ENCODE data around the gene MROH7. TPM values are rescaled to one million over a fixed set of nuclear protein-coding genes. Genes with fewer than 3 reads are reported as not detected.

MROH7 gene
- total RNA-seq, 1 experiment from 2014 or later = 0.13 TPM

- CTCF ChIA-PET = interaction anchor here (1.1 to 2.7 kb wide), 3 partner anchors 76 to 86 kb away, joined by 5 to 10 read pairs (median 8); partner anchors contain the start of gene TTC22
- ATAC-seq = peak; percentile 96
- TF ChIP-seq, protein P1, sequence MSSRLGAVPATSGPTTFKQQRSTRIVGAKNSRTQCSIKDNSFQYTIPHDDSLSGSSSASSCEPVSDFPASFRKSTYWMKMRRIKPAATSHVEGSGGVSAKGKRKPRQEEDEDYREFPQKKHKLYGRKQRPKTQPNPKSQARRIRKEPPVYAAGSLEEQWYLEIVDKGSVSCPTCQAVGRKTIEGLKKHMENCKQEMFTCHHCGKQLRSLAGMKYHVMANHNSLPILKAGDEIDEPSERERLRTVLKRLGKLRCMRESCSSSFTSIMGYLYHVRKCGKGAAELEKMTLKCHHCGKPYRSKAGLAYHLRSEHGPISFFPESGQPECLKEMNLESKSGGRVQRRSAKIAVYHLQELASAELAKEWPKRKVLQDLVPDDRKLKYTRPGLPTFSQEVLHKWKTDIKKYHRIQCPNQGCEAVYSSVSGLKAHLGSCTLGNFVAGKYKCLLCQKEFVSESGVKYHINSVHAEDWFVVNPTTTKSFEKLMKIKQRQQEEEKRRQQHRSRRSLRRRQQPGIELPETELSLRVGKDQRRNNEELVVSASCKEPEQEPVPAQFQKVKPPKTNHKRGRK (CRISPR knock-in tag; IDR thresholded peaks at IDR 0.05; ENCODE audit: borderline replicate concordance) = no peak
- TF ChIP-seq ETV6 (CRISPR knock-in tag; IDR thresholded peaks at IDR 0.05) (peak; percentile 85), SP1 (CRISPR knock-in tag; conservative IDR thresholded peaks at IDR 0.05) (peak; percentile 100), SMAD3 (CRISPR knock-in tag; IDR thresholded peaks at IDR 0.05; ENCODE audit: borderline replicate concordance) (0 out of 2 replicates have a peak, but pooled peaks have one; percentile 41), JAZF1 (CRISPR knock-in tag; IDR thresholded peaks at IDR 0.05) (no peak), FOXK1 (CRISPR knock-in tag; IDR thresholded peaks at IDR 0.05) (peak; percentile 85), GABPB1 (CRISPR knock-in tag; IDR thresholded peaks at IDR 0.05) (peak; percentile 82), ZNF232 (CRISPR knock-in tag; IDR thresholded peaks at IDR 0.05) (0 out of 2 replicates have a peak, but pooled peaks have one; percentile 74), E2F5 (CRISPR knock-in tag; IDR thresholded peaks at IDR 0.05) (peak; percentile 65), HMGA2 (CRISPR knock-in tag; IDR thresholded peaks at IDR 0.05) (no peak), NFYB (CRISPR knock-in tag; conservative IDR thresholded peaks at IDR 0.05; ENCODE audit: low read depth) (peak; percentile 42; the same call in 1 of the 2 replicates), CREB1 (CRISPR knock-in tag; IDR thresholded peaks at IDR 0.05) (no peak), NR3C1 (CRISPR knock-in tag; conservative IDR thresholded peaks at IDR 0.05; ENCODE audit: low read depth) (no peak), KAT7 (CRISPR knock-in tag; IDR thresholded peaks at IDR 0.05; ENCODE audit: borderline replicate concordance) (peak; percentile 86; the same call in 1 of the 2 replicates)
- TF ChIP-seq, protein P2, sequence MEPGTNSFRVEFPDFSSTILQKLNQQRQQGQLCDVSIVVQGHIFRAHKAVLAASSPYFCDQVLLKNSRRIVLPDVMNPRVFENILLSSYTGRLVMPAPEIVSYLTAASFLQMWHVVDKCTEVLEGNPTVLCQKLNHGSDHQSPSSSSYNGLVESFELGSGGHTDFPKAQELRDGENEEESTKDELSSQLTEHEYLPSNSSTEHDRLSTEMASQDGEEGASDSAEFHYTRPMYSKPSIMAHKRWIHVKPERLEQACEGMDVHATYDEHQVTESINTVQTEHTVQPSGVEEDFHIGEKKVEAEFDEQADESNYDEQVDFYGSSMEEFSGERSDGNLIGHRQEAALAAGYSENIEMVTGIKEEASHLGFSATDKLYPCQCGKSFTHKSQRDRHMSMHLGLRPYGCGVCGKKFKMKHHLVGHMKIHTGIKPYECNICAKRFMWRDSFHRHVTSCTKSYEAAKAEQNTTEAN (CRISPR knock-in tag; IDR thresholded peaks at IDR 0.05) = peak; percentile 85
- TF ChIP-seq, protein P3, sequence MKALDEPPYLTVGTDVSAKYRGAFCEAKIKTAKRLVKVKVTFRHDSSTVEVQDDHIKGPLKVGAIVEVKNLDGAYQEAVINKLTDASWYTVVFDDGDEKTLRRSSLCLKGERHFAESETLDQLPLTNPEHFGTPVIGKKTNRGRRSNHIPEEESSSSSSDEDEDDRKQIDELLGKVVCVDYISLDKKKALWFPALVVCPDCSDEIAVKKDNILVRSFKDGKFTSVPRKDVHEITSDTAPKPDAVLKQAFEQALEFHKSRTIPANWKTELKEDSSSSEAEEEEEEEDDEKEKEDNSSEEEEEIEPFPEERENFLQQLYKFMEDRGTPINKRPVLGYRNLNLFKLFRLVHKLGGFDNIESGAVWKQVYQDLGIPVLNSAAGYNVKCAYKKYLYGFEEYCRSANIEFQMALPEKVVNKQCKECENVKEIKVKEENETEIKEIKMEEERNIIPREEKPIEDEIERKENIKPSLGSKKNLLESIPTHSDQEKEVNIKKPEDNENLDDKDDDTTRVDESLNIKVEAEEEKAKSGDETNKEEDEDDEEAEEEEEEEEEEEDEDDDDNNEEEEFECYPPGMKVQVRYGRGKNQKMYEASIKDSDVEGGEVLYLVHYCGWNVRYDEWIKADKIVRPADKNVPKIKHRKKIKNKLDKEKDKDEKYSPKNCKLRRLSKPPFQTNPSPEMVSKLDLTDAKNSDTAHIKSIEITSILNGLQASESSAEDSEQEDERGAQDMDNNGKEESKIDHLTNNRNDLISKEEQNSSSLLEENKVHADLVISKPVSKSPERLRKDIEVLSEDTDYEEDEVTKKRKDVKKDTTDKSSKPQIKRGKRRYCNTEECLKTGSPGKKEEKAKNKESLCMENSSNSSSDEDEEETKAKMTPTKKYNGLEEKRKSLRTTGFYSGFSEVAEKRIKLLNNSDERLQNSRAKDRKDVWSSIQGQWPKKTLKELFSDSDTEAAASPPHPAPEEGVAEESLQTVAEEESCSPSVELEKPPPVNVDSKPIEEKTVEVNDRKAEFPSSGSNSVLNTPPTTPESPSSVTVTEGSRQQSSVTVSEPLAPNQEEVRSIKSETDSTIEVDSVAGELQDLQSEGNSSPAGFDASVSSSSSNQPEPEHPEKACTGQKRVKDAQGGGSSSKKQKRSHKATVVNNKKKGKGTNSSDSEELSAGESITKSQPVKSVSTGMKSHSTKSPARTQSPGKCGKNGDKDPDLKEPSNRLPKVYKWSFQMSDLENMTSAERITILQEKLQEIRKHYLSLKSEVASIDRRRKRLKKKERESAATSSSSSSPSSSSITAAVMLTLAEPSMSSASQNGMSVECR (CRISPR knock-in tag; IDR thresholded peaks at IDR 0.05; ENCODE audit: borderline replicate concordance) = peak; percentile 49; the same call in 1 of the 2 replicates
- TF ChIP-seq, protein P4, sequence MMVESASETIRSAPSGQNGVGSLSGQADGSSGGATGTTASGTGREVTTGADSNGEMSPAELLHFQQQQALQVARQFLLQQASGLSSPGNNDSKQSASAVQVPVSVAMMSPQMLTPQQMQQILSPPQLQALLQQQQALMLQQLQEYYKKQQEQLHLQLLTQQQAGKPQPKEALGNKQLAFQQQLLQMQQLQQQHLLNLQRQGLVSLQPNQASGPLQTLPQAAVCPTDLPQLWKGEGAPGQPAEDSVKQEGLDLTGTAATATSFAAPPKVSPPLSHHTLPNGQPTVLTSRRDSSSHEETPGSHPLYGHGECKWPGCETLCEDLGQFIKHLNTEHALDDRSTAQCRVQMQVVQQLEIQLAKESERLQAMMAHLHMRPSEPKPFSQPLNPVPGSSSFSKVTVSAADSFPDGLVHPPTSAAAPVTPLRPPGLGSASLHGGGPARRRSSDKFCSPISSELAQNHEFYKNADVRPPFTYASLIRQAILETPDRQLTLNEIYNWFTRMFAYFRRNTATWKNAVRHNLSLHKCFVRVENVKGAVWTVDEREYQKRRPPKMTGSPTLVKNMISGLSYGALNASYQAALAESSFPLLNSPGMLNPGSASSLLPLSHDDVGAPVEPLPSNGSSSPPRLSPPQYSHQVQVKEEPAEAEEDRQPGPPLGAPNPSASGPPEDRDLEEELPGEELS (CRISPR knock-in tag; IDR thresholded peaks at IDR 0.05) = peak; percentile 87; the same call in 1 of the 2 replicates
- TF ChIP-seq, protein P5, sequence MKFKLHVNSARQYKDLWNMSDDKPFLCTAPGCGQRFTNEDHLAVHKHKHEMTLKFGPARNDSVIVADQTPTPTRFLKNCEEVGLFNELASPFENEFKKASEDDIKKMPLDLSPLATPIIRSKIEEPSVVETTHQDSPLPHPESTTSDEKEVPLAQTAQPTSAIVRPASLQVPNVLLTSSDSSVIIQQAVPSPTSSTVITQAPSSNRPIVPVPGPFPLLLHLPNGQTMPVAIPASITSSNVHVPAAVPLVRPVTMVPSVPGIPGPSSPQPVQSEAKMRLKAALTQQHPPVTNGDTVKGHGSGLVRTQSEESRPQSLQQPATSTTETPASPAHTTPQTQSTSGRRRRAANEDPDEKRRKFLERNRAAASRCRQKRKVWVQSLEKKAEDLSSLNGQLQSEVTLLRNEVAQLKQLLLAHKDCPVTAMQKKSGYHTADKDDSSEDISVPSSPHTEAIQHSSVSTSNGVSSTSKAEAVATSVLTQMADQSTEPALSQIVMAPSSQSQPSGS (CRISPR knock-in tag; IDR thresholded peaks at IDR 0.05; ENCODE audit: borderline replicate concordance, low read depth) = no peak
- TF ChIP-seq, protein P6, sequence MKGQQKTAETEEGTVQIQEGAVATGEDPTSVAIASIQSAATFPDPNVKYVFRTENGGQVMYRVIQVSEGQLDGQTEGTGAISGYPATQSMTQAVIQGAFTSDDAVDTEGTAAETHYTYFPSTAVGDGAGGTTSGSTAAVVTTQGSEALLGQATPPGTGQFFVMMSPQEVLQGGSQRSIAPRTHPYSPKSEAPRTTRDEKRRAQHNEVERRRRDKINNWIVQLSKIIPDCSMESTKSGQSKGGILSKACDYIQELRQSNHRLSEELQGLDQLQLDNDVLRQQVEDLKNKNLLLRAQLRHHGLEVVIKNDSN (CRISPR knock-in tag; IDR thresholded peaks at IDR 0.05) = peak; percentile 53
Observed at GRCh38 chr1:54715493-54716298, 74.1 kb downstream of the MROH7 start, which contains the start of gene TTC4. TSS of gene TTC4 (plus strand) at chr1:54715861. CDS start at chr1:54715909, 48 bp downstream.

More at GRCh38 chr1:54715493-54716298, 74.1 kb downstream of the MROH7 start, which contains the start of gene TTC4:
- peak; percentile 85 for DNase-seq (ENCODE audit: low spot score)
- POLR2A ChIA-PET = no interaction called here
- Mint-ChIP-seq H3K9me3 (no peaks in the 10 kb centered on the region), H3K36me3 (peaks cover 19% of the 10 kb centered on the region), H3K4me3 (peak within 1 kb of the TSS; percentile 92), H3K27me3 (ENCODE audit: low read depth) (peaks cover 22% of the 10 kb centered on the region), H3K27ac (peak within 1 kb of the TSS; percentile 84), H3K4me1 (peaks cover 14% of the 10 kb centered on the region)

All from WTC11 (cell line).